Measurements from ENCODE around the gene P2RY6.
"Not testable (repeated sequence)": the region's sequence is repeated elsewhere in the genome, so short reads cannot be mapped to it uniquely, and the experiment has no call there.

P2RY6 gene

GRCh38 chr11:73269459-73270015, 2.6 kb upstream of the P2RY6 start:
- in situ Hi-C loops (cut with HindIII; ENCODE audit: low pct_unique_long_range_greater_than_20kb, low sequenced_read_pairs): no loop called here
- peak in 1 of 2 experiments; percentile 89 for DNase-seq (ENCODE audit: low read depth in 1 of 2, low spot score in 1 of 2)
- TF ChIP-seq JUND (IDR thresholded peaks at IDR 0.05; ENCODE audit: low read depth): no peak

- DNase-seq (ENCODE audit: low read depth in 1 of 2, low spot score in 1 of 2): no peak
- no peak for TF ChIP-seq JUND (IDR thresholded peaks at IDR 0.05; ENCODE audit: low read depth)
- in situ Hi-C loops (cut with HindIII; ENCODE audit: low pct_unique_long_range_greater_than_20kb, low sequenced_read_pairs): no loop called here
These were observed 1.9 kb upstream of the P2RY6 start for GRCh38 chr11:73270016-73270854.

DNA sequence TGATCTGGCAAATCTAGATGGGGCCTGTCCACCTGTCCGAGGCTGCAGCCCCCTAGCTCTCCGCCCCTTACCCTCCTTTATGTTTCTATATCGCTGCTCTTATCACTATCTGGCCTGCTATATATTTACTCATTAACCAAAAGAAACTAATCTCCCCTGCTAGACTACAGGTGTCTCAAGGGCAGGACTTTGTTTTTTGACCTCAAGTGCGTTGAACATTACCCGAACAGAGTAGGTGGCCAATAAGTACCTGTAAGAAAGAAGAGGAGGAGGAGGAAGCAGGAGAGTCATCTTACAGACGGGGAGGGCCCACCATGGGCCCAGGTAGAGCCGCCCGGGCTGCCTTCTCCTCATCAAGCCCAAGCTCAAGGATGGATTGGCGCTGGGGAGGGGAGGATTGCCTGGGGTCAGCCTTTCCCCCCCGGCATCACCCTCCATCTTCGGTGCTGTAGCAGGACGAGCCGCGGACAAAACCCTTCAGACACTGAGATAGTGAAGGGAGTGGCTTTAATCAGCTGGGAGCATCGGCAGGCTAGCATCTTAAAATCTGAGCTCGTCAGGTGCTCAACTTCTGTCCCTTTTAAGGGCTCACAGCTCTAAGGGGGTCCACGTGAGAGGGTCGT, 1.2 kb upstream of the P2RY6 start:
- DNase-seq (ENCODE audit: low read depth in 1 of 2, low spot score in 1 of 2): no peak
- in situ Hi-C loops (cut with HindIII; ENCODE audit: low pct_unique_long_range_greater_than_20kb, low sequenced_read_pairs): no loop called here
- no peak for TF ChIP-seq JUND (IDR thresholded peaks at IDR 0.05; ENCODE audit: low read depth)

DNA sequence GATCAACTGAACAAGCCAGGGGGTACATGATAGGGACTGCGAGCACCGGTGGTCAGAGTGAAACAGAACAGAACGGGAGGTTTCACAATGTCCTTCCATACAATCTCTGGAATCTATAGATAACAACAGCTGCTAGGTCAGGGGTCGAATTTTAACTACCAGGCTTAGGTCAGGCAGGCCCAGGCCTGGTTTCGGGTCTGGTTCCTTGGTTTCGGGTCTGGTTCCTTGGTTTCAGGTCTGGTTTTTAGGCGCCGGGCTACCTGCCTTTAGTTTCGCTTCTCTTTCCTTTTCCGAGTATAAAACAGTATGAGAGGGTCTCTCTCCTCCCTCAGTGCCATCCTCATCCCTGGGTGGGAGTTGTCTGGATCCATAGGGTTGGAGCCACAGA, 666 bp upstream of the P2RY6 start:
- in situ Hi-C loops (cut with HindIII; ENCODE audit: low pct_unique_long_range_greater_than_20kb, low sequenced_read_pairs); DNase-seq (ENCODE audit: low read depth in 1 of 2, low spot score in 1 of 2): not testable (repeated sequence)

GRCh38 chr11:73272680-73273038, 521 bp downstream of the P2RY6 start:
- in situ Hi-C loops (cut with HindIII; ENCODE audit: low pct_unique_long_range_greater_than_20kb, low sequenced_read_pairs): no loop called here
- DNase-seq (ENCODE audit: low read depth in 1 of 2, low spot score in 1 of 2): no peak
- TF ChIP-seq JUND (IDR thresholded peaks at IDR 0.05; ENCODE audit: low read depth): no peak

DNA sequence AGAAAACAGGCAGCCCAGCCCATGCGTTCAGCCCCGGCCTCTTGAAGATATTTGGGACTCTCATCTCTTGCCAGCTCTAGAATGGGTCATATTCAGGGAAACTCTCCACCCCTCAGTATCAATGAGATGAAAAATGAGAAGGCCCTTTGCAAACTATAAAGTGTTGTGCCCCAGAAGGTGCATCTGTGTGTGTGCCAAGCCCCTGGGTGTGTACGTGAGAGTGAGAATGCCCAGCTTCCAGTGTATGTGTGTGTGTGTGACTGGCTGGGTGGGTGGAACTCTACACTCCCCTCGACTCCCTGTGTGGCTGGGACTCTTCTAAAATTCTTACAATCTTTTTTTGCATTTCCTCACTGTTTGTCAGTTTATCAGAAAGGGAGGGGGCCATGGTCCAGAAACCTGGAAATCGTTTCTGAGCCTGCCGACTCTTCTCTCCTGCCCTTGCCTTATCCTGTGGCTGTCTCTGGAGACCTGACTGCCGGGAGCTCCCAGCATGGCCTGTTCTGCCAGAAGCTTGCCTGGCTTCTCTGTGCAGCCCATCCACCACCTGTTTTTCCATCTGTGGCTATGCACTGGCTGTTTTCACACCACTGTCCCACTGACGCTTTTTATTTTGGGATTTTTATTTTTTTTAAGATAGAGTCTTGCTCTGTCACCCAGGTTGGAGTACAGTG, 1.2 kb downstream of the P2RY6 start:
- in situ Hi-C loops (cut with HindIII; ENCODE audit: low pct_unique_long_range_greater_than_20kb, low sequenced_read_pairs): no loop called here
- DNase-seq (ENCODE audit: low read depth in 1 of 2, low spot score in 1 of 2): peak in 1 of 2 experiments; percentile 49
- no peak for TF ChIP-seq JUND (IDR thresholded peaks at IDR 0.05; ENCODE audit: low read depth)

DNA sequence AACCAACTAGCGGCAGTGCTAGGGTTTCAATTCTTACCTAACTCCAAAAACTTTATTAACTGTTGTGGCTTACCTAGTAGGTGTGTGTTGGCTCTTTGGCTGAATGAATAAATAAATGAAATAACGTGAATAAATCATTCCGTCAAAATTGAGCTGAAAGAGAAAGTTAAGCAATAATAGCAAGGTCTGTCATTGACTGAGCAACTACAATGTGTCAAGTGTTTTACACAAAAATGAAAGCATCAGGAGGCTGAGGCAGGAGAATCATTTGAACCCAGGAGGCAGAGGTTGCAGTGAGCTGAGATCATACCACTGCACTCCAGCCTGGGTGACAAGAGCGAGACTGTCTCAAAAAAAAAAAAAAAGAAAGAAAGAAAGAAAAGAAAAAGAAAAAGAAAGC, 2.1 kb downstream of the P2RY6 start:
- not testable (repeated sequence) for DNase-seq (ENCODE audit: low read depth in 1 of 2, low spot score in 1 of 2)

DNA sequence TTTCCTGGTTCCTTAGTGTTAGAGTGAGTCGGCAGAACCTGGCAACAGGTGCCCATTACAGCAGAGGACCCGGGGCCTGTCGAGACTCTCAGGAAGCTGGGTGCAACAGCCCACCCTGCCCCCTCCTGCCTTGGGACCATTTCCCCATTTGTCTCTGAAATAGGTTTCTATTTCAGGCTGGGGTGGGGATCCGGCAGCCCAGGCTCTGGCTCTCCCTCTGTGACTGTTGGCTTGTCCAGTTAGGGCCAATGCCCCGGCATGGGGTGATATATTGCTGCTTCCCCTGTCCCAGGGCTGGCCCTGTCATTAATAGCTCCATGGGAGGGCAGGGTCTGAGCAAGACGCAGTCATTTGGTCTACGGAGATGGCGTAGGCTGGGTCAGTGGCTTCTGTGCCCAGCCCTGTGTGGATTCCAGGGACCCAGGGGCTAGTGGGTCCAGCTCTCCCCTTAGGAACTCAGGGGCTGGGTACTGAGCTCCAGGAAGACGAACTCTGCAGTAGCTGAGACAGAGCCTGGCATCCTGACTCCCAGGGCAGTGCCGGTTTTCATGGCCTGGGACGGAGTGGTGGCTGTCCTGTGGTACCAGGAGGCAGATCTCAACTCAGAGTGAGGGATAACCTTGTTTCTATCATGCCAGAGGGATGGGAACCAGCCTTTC, 2.7 kb downstream of the P2RY6 start:
- DNase-seq (ENCODE audit: low read depth in 1 of 2, low spot score in 1 of 2): peak in 1 of 2 experiments; percentile 40
- TF ChIP-seq JUND (IDR thresholded peaks at IDR 0.05; ENCODE audit: low read depth): no peak
- in situ Hi-C loops (cut with HindIII; ENCODE audit: low pct_unique_long_range_greater_than_20kb, low sequenced_read_pairs): no loop called here

More for the DNA sequence above, 2.1 kb downstream of the P2RY6 start:
- in situ Hi-C loops (cut with HindIII; ENCODE audit: low pct_unique_long_range_greater_than_20kb, low sequenced_read_pairs): not testable (repeated sequence)

DNA sequence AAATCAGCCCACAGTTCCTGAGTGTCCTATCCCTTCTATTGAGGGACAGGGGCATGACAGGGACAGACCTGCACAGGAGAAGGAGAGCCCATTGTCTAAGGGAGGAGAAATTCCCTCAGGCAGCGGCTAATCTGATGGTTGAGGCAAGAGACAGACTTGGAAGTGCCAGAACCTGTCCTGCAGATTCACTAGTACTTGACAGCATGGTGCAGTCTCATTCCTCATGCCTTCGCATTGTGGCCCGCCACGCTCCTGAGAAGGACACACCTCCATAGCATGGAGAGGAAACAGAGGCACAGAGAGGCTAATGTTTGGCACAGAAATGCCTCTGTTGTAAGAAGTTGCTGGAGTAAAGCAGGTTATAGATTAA, 3.2 kb downstream of the P2RY6 start:
- DNase-seq (ENCODE audit: low read depth in 1 of 2, low spot score in 1 of 2): peak; percentile 63 to 99
- no peak for TF ChIP-seq JUND (IDR thresholded peaks at IDR 0.05; ENCODE audit: low read depth)
- in situ Hi-C loops (cut with HindIII; ENCODE audit: low pct_unique_long_range_greater_than_20kb, low sequenced_read_pairs): no loop called here

DNA sequence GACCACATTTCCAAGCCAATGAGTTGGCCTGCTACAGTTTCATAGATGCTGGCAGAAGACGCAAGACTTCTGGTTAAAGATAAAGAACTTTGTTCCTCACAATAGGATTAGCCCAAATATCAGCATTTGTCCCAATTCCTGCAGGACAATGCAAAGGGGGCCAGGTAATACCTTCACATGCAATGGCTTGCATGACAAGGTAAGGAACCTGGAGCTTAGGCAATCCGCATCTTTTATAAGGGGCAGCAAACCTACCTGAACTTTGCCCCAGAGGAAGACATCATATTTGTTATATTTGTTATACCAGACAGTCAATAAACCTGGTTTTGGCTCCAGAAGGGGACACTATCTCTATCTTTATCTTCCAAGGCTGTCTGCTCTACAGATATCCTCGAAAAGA, 5.3 kb downstream of the P2RY6 start:
- in situ Hi-C loops (cut with HindIII; ENCODE audit: low pct_unique_long_range_greater_than_20kb, low sequenced_read_pairs): no loop called here
- no peak for TF ChIP-seq JUND (IDR thresholded peaks at IDR 0.05; ENCODE audit: low read depth)
- no peak for DNase-seq (ENCODE audit: low read depth in 1 of 2, low spot score in 1 of 2)

- no peak for DNase-seq (ENCODE audit: low read depth in 1 of 2, low spot score in 1 of 2)
- no peak for TF ChIP-seq JUND (IDR thresholded peaks at IDR 0.05; ENCODE audit: low read depth)
- in situ Hi-C loops (cut with HindIII; ENCODE audit: low pct_unique_long_range_greater_than_20kb, low sequenced_read_pairs): no loop called here
These were observed 8.5 kb downstream of the P2RY6 start for GRCh38 chr11:73280626-73281025.

DNA sequence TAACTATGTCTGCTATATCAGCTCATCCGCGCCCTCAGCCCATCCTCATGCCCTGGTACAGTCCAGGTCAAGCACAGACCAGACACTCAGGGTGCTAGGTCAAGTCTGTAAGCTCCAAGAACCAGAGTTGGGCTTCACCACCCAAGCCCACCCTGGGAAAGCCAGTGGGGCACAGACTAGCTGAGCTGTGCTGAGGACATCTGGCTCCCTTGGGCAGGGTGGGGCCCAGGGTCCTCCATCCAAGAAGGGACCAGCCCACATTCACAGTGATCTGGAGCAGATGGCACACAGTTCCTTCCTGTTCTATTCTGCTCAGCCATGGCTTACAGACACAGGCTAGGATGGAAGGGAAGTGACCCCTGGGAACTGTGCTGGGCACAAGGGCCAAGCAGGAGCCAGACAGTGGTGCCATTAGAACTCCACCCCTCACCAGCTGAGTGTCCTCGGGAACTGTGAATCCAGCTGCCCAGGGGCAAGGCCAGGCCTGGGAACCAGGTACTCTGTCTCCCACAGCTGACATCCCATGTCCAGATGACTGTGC, 9.1 kb downstream of the P2RY6 start:
- in situ Hi-C loops (cut with HindIII; ENCODE audit: low pct_unique_long_range_greater_than_20kb, low sequenced_read_pairs): no loop called here
- TF ChIP-seq JUND (IDR thresholded peaks at IDR 0.05; ENCODE audit: low read depth): no peak
- no peak for DNase-seq (ENCODE audit: low read depth in 1 of 2, low spot score in 1 of 2)

Data from T47D (cell line).